ENCODE results near the gene C1QL2. TPM values are rescaled to one million over a fixed set of nuclear protein-coding genes. Genes with fewer than 3 reads are reported as not detected.

C1QL2 gene
- not detected for total RNA-seq
- polyA plus RNA-seq: not detected

DNA sequence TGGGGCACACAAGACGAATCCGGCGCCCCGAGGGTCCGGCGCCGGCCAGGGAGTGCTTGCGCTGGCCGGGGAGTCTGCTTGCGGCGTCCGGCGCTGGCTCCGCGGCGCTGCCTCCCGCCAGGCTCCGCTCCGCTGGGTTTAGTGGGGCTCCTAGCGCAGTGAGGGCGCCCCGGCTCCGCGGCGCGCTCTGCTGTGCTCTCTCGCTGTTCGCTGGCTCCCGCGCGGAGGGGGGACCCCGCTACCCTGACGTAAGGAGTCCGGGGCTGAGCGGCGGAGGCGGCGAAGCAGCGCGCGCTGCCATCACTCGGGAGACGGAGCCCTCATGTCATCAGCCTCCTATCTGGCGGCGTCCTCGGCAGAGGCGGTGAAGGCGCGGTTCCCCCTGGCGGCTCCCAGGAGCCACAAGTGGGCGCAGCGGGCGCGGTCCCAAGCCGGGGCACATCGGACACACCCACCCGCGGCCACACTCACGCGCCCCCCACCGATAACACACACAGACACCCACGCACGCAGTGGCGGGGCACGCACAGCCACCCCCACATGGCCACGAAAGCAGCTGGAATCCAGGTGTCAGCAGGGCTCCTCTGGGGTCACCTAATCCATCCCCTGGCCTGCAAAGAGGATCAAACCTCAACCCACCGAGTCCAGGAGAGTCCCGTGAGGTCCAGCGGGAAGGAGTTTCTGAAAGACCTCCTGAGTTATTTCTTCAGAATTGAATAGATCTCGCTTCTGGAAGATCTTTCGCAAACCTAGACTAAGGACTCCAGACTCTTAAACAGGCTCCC is at the start of gene C1QL2:
Gene C1QL2, minus strand, starts transcription at position 189 of the 785 bp plus-strand sequence. CDS start 482 bp downstream, outside the sequence.
- H3K27ac Mint-ChIP-seq: no peak within 1 kb of the TSS
- no peaks in the 10 kb centered on the region for H3K36me3 Mint-ChIP-seq
- H3K4me3 Mint-ChIP-seq: no peak within 1 kb of the TSS
- no peaks in the 10 kb centered on the region for H3K4me1 Mint-ChIP-seq
- Histone ChIP-seq H3K4me3 (ENCODE audit: low read depth, low read length) (no peak within 1 kb of the TSS), H3K27me3 (ENCODE audit: control insufficient read depth, insufficient read depth, low read length) (peaks cover 5% of the 10 kb centered on the region), H3K36me3 (ENCODE audit: control insufficient read depth, insufficient read depth, low read length) (no peaks in the 10 kb centered on the region), H3K4me1 (ENCODE audit: control insufficient read depth, insufficient read depth, low read length, poor library complexity, severe bottlenecking) (no peaks in the 10 kb centered on the region), H3K9me3 (ENCODE audit: control insufficient read depth in 2 of 2, low read length in 2 of 2) (no peaks in the 10 kb centered on the region), H3K27ac (ENCODE audit: insufficient read depth, low read length, poor library complexity, severe bottlenecking) (no peak within 1 kb of the TSS)
- DNase-seq (no peak), ATAC-seq (ENCODE audit: low read depth in 2 of 2) (no peak)
- peaks cover 34% of the 10 kb centered on the region for H3K27me3 Mint-ChIP-seq
- peaks cover 0 to 5% (median 0%) of the 10 kb centered on the region in 7 donors for H3K9me3 Mint-ChIP-seq

DNA sequence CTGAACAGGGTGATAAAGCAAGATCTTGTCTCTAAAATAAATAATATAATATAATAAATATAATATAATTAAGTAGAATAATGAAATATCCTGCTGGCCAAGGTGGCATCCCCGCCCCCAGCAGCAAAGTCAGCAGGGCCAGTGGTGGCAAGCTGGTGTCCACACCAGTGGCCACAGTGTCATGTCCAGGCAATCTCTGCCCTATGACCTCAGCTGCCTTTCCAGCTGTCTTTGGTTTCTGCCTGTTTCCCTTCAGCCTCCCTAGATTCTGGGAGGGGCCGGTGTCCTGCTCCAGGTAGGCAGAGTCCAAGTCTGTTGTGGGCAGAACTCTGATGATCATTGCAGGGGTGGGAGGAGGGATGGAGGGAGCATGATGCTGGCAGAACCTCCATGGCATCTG is 48.9 kb upstream of the C1QL2 start:
- H3K36me3 Mint-ChIP-seq: no peaks in the 10 kb centered on the region
- H3K4me3 ChIP-seq (ENCODE audit: low read depth, low read length): no peak overlapping the region
- no peaks in the 10 kb centered on the region for H3K4me1 ChIP-seq (ENCODE audit: control insufficient read depth, insufficient read depth, low read length, poor library complexity, severe bottlenecking)
- no peaks in the 10 kb centered on the region for H3K9me3 ChIP-seq (ENCODE audit: control insufficient read depth in 2 of 2, low read length in 2 of 2)
- H3K27me3 ChIP-seq (ENCODE audit: control insufficient read depth, insufficient read depth, low read length): no peaks in the 10 kb centered on the region
- DNase-seq: no peak
- H3K9me3 Mint-ChIP-seq: no peaks in the 10 kb centered on the region
- no peak overlapping the region for H3K4me3 Mint-ChIP-seq
- ATAC-seq (ENCODE audit: low read depth in 2 of 2): no peak
- H3K27ac Mint-ChIP-seq: no peak overlapping the region
- no peaks in the 10 kb centered on the region for H3K4me1 Mint-ChIP-seq
- no peaks in the 10 kb centered on the region for H3K27me3 Mint-ChIP-seq
- H3K27ac ChIP-seq (ENCODE audit: insufficient read depth, low read length, poor library complexity, severe bottlenecking): no peak overlapping the region
- H3K36me3 ChIP-seq (ENCODE audit: control insufficient read depth, insufficient read depth, low read length): no peaks in the 10 kb centered on the region

DNA sequence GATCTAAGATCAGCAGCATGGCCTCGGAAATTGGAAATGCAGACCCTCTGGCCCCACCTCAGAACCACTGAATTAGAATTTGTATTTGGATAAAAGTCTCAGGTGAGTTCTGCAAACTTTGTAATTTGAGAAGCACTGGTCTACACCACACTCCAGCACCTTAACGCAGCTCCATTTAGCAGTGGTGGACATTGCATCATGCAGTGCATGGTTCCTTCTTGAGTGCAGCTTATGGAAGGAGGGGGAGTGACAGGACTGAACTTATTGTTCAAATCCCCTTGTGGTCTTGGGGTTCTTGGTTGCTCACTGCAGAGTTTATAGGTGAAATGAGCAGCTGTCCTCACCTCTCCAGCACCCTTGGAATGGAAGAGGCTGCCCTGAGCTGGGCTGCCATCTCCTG is 47.6 kb upstream of the C1QL2 start:
- H3K36me3 ChIP-seq (ENCODE audit: control insufficient read depth, insufficient read depth, low read length): no peaks in the 10 kb centered on the region

DNA sequence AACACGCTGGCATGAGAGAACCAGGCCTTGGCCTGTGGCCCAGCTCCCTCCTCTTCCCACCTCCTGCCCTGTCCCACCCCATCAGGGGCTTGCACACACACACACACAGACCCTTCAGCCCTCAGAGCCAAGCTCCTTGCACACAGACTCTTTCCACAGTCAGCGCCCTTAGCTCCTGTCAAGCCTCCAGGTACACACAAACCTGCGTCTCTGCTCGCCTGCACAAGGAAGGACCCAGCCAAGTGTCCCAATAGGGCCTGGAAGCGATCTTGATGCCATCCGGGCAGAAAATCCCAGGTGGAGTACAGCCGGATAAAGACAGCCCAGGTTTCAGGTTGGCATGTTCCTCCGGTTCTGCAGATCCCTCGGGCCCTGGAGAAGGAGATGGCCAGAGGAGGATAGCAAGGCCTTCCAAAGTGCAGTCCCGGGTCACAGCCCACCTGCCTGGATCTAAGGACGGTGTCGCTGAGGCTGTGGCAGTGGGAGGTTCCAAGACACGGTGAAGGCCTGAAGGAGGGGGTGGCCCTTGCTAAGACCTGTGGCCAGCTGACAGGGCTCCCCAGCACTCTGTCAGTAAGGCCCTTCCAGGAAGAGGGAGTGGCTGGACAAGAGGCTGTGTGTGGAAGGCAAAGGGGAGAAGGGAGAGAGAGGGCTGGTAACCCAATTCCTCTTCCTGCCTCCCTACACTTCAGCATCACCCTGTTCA is 46.6 kb upstream of the C1QL2 start:
- Histone ChIP-seq H3K9me3 (ENCODE audit: control insufficient read depth in 2 of 2, low read length in 2 of 2) (no peaks in the 10 kb centered on the region), H3K36me3 (ENCODE audit: control insufficient read depth, insufficient read depth, low read length) (no peaks in the 10 kb centered on the region), H3K27ac (ENCODE audit: insufficient read depth, low read length, poor library complexity, severe bottlenecking) (no peak overlapping the region), H3K4me3 (ENCODE audit: low read depth, low read length) (no peak overlapping the region), H3K27me3 (ENCODE audit: control insufficient read depth, insufficient read depth, low read length) (no peaks in the 10 kb centered on the region), H3K4me1 (ENCODE audit: control insufficient read depth, insufficient read depth, low read length, poor library complexity, severe bottlenecking) (no peaks in the 10 kb centered on the region)
- ATAC-seq (ENCODE audit: low read depth in 2 of 2) (no peak), DNase-seq (no peak)
- Mint-ChIP-seq H3K27ac (no peak overlapping the region), H3K9me3 (no peaks in the 10 kb centered on the region), H3K4me1 (no peaks in the 10 kb centered on the region), H3K27me3 (no peaks in the 10 kb centered on the region), H3K4me3 (no peak overlapping the region), H3K36me3 (no peaks in the 10 kb centered on the region)

More for the DNA sequence above, 47.6 kb upstream of the C1QL2 start:
- H3K4me1 Mint-ChIP-seq: no peaks in the 10 kb centered on the region
- no peaks in the 10 kb centered on the region for H3K9me3 Mint-ChIP-seq
- H3K36me3 Mint-ChIP-seq: no peaks in the 10 kb centered on the region
- H3K4me1 ChIP-seq (ENCODE audit: control insufficient read depth, insufficient read depth, low read length, poor library complexity, severe bottlenecking): no peaks in the 10 kb centered on the region
- no peak overlapping the region for H3K4me3 ChIP-seq (ENCODE audit: low read depth, low read length)
- ATAC-seq (ENCODE audit: low read depth in 2 of 2) (no peak), DNase-seq (no peak)
- H3K4me3 Mint-ChIP-seq: no peak overlapping the region
- H3K9me3 ChIP-seq (ENCODE audit: control insufficient read depth in 2 of 2, low read length in 2 of 2): no peaks in the 10 kb centered on the region
- H3K27me3 Mint-ChIP-seq: no peaks in the 10 kb centered on the region
- no peaks in the 10 kb centered on the region for H3K27me3 ChIP-seq (ENCODE audit: control insufficient read depth, insufficient read depth, low read length)
- H3K27ac Mint-ChIP-seq: no peak overlapping the region
- H3K27ac ChIP-seq (ENCODE audit: insufficient read depth, low read length, poor library complexity, severe bottlenecking): no peak overlapping the region

DNA sequence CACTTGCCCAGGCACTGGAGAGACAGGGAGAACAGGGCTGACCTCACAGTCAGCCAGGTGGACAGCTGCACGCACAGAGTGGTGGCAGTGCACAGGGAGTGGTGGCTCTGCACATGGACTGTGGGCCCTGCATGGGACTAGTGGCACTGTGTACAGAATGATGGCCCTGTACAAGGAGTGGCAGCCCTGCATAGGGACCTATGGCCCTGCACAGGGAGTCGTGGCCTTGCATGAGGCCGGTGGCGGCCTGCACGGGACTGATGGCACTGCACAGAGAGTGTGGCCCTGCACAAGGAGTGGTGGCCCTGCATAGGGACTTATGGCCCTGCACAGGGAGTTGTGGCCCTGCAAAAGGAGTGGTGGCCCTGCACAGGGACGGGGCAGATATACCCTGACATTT is 46.0 kb upstream of the C1QL2 start:
- Mint-ChIP-seq H3K27me3 (no peaks in the 10 kb centered on the region), H3K9me3 (no peaks in the 10 kb centered on the region)

DNA sequence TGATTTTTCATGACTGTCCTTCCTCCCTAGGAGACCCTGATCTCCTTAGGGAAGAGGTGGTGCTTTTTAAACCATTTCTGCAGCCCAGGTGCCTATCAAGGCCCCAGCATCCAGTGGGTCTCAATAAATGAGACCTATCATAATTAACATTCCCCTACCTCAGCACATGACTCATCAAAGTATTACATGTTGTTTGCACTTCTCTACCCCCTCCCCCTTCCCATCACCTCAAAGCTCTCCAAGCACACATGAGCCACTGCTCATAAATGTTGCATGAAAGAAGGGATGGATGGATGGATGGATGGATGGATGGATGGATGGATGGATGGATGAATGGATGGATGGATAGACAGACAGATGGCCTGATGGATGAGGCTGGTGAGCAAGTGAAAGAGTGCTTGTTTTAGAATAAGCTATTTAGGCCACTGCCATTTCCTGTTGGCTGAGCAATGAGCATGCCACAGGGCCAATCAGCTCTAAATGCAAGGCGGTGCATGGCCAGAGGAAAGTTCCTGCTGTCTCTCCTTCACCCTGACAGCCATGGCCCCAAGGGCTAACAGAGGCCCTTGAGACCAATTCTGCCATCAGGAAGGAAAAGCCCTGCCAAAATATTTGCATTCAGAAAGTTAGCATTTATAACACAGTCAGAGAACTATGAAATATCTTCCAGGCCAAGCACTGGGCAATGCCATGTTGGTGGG is 44.2 kb upstream of the C1QL2 start:
- DNase-seq (no peak), ATAC-seq (ENCODE audit: low read depth in 2 of 2) (no peak)
- H3K36me3 ChIP-seq (ENCODE audit: control insufficient read depth, insufficient read depth, low read length): no peaks in the 10 kb centered on the region
- H3K27me3 ChIP-seq (ENCODE audit: control insufficient read depth, insufficient read depth, low read length): no peaks in the 10 kb centered on the region
- no peaks in the 10 kb centered on the region for H3K36me3 Mint-ChIP-seq
- no peaks in the 10 kb centered on the region for H3K4me1 Mint-ChIP-seq
- no peak overlapping the region for H3K27ac Mint-ChIP-seq
- no peaks in the 10 kb centered on the region for H3K4me1 ChIP-seq (ENCODE audit: control insufficient read depth, insufficient read depth, low read length, poor library complexity, severe bottlenecking)
- no peak overlapping the region for H3K27ac ChIP-seq (ENCODE audit: insufficient read depth, low read length, poor library complexity, severe bottlenecking)
- peaks cover 4% of the 10 kb centered on the region for H3K27me3 Mint-ChIP-seq
- no peaks in the 10 kb centered on the region for H3K9me3 ChIP-seq (ENCODE audit: control insufficient read depth in 2 of 2, low read length in 2 of 2)
- H3K4me3 ChIP-seq (ENCODE audit: low read depth, low read length): no peak overlapping the region
- no peaks in the 10 kb centered on the region for H3K9me3 Mint-ChIP-seq
- no peak overlapping the region for H3K4me3 Mint-ChIP-seq

More for the DNA sequence above, 46.0 kb upstream of the C1QL2 start:
- Histone ChIP-seq H3K9me3 (ENCODE audit: control insufficient read depth in 2 of 2, low read length in 2 of 2) (no peaks in the 10 kb centered on the region), H3K4me3 (ENCODE audit: low read depth, low read length) (no peak overlapping the region), H3K27ac (ENCODE audit: insufficient read depth, low read length, poor library complexity, severe bottlenecking) (no peak overlapping the region), H3K36me3 (ENCODE audit: control insufficient read depth, insufficient read depth, low read length) (no peaks in the 10 kb centered on the region), H3K4me1 (ENCODE audit: control insufficient read depth, insufficient read depth, low read length, poor library complexity, severe bottlenecking) (no peaks in the 10 kb centered on the region), H3K27me3 (ENCODE audit: control insufficient read depth, insufficient read depth, low read length) (no peaks in the 10 kb centered on the region)
- ATAC-seq (ENCODE audit: low read depth in 2 of 2) (no peak), DNase-seq (no peak)
- no peak overlapping the region for H3K4me3 Mint-ChIP-seq
- no peaks in the 10 kb centered on the region for H3K36me3 Mint-ChIP-seq
- no peak overlapping the region for H3K27ac Mint-ChIP-seq
- no peaks in the 10 kb centered on the region for H3K4me1 Mint-ChIP-seq

DNA sequence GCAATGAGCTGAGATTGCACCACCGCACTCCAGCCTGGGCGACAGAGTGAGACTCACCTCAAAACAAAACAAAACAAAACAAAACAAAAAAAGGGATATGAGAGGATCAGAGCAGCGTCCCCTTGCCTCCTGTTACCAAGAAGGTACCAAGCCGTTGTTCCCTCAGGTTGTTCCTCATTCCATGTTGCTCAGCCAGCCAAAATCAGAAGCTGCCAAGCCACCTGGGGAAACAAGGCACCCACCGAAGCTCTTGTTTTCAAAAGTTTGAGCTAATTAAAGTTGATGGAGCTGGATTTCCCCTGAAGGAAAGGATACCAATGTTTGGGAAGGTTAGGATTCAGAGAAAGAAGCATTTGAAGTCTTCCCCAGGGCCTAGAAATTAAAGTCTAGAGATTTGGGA is 43.3 kb upstream of the C1QL2 start:
- H3K4me1 ChIP-seq (ENCODE audit: control insufficient read depth, insufficient read depth, low read length, poor library complexity, severe bottlenecking): no peaks in the 10 kb centered on the region
- peaks cover 4% of the 10 kb centered on the region for H3K27me3 Mint-ChIP-seq
- H3K4me3 Mint-ChIP-seq: no peak overlapping the region
- H3K9me3 Mint-ChIP-seq: no peaks in the 10 kb centered on the region
- H3K4me1 Mint-ChIP-seq: no peaks in the 10 kb centered on the region
- H3K9me3 ChIP-seq (ENCODE audit: control insufficient read depth in 2 of 2, low read length in 2 of 2): no peaks in the 10 kb centered on the region
- no peak overlapping the region for H3K27ac ChIP-seq (ENCODE audit: insufficient read depth, low read length, poor library complexity, severe bottlenecking)
- H3K27ac Mint-ChIP-seq: no peak overlapping the region
- DNase-seq (no peak), ATAC-seq (ENCODE audit: low read depth in 2 of 2) (no peak)
- no peaks in the 10 kb centered on the region for H3K36me3 Mint-ChIP-seq
- no peak overlapping the region for H3K4me3 ChIP-seq (ENCODE audit: low read depth, low read length)
- no peaks in the 10 kb centered on the region for H3K36me3 ChIP-seq (ENCODE audit: control insufficient read depth, insufficient read depth, low read length)
- H3K27me3 ChIP-seq (ENCODE audit: control insufficient read depth, insufficient read depth, low read length): no peaks in the 10 kb centered on the region
